Kidney (tissue), 14 donors: Measurements from ENCODE around the gene TMEM240. TPM values are rescaled to one million over a fixed set of nuclear protein-coding genes. Genes with fewer than 3 reads are reported as not detected.
"Not testable (repeated sequence)": the region's sequence is repeated elsewhere in the genome, so short reads cannot be mapped to it uniquely, and the experiment has no call there.

Source experiments
- DNase-seq, 5 donors: peaks; one replicate each; pipeline ENCODE4 v3.0.0-alpha.2; 2013 to 2020
- FAIRE-seq: peaks from 2 replicates; lab custom pipeline; 2012; peaks lifted over from hg19 to GRCh38; lab: Jason Lieb, UNC
- H3K27ac ChIP-seq, 2 donors: one replicate each; pipeline ENCODE4 v1.7.0; 2013; ENCODE audit warnings: low read depth in 2 of 2, low read length in 2 of 2, inconsistent platforms in 1 of 2
- H3K27me3 ChIP-seq: one replicate; pipeline ENCODE4 v1.7.1; 2013; ENCODE audit warnings: low read length, inconsistent platforms; ENCODE audit not compliant: control insufficient read depth, insufficient read depth
- H3K36me3 ChIP-seq, 3 donors: one replicate each; pipeline versions ENCODE4 v1.7.0 to v1.7.1; 2013; ENCODE audit warnings: low read length in 3 of 3, control low read depth in 1 of 3, inconsistent platforms in 1 of 3; ENCODE audit not compliant: insufficient read depth in 3 of 3, control insufficient read depth in 2 of 3
- H3K4me1 ChIP-seq, 3 donors: one replicate each; pipeline versions ENCODE4 v1.7.0 to v1.7.1; 2013; ENCODE audit warnings: low read length in 3 of 3, inconsistent platforms in 1 of 3, low read depth in 1 of 3; ENCODE audit not compliant: control insufficient read depth in 2 of 3, insufficient read depth in 2 of 3
- H3K4me3 ChIP-seq, 3 donors: one replicate each; pipeline versions ENCODE4 v1.7.0 to v1.8.1; 2013; ENCODE audit warnings: low read length in 3 of 3, control low read depth in 1 of 3, inconsistent platforms in 1 of 3
- H3K9ac ChIP-seq, 3 donors: one replicate each; pipeline versions ENCODE4 v1.7.0 to v1.7.1; 2013; ENCODE audit warnings: low read length in 3 of 3, control low read depth in 1 of 3, inconsistent platforms in 1 of 3
- H3K9me3 ChIP-seq, 3 donors: one replicate each; pipeline versions ENCODE4 v1.7.0 to v1.7.1; 2013; ENCODE audit warnings: low read length in 3 of 3, control low read depth in 1 of 3, inconsistent platforms in 1 of 3; ENCODE audit not compliant: control insufficient read depth in 2 of 3, insufficient read depth in 1 of 3
- intact Hi-C: fragments of 100-400 bp; cut with DNase I; formaldehyde crosslinking; loops from one replicate; pipeline ENCODE4 v1.11.1; 2022
- polyA plus RNA-seq: library from polyadenylated mRNA; stranded (reverse); fragments of 350-450 nt; fragmentation: Illumina TruSeq; extraction: RNeasy Lipid Tissue Mini Kit (QIAGEN cat#74804); gene quantifications from one replicate; pipeline ENCODE4 v1.2.3, GENCODE V29; 2014; ENCODE audit warnings: low read depth, low replicate concordance; ENCODE audit not compliant: insufficient read depth
- total RNA-seq: library from RNA; stranded (reverse); fragmentation: NEBNext Ultra II Directional; extraction: Animal tissue kit (Norgen Biotek cat#: 25700); gene quantifications from one replicate; pipeline ENCODE4 v1.2.1, GENCODE V29; 2021
- TF ChIP-seq, protein P1 (sequence below): IDR thresholded peaks from 3 replicates; pipeline ENCODE4 v1.5.1; 2012; ENCODE audit warnings: mild to moderate bottlenecking, moderate library complexity, borderline replicate concordance; ENCODE audit not compliant: insufficient read depth; ENCODE audit errors: extremely low read depth
- donor health status: control.
- donor health status: control.
- donor health status: control.
- donor health status: control.
- donor health status: control.
- donor health status: DM: yes; HTN: yes; CAD: no.
- donor health status: Normal renal cell carcinoma (clear cell type).

TMEM240 gene
- total and polyA plus RNA-seq, 2 donors from 2014 or later, result 1.7 to 1.9 TPM

- intact Hi-C loops, H3K9ac ChIP-seq, H3K4me3 ChIP-seq, H3K36me3 ChIP-seq, H3K27me3 ChIP-seq, H3K9me3 ChIP-seq, H3K27ac ChIP-seq, DNase-seq, FAIRE-seq, H3K4me1 ChIP-seq: not testable (repeated sequence)
Measured at GRCh38 chr1:1513675-1514074, 26.7 kb downstream of the TMEM240 start.

- H3K27ac ChIP-seq, H3K9me3 ChIP-seq, DNase-seq, intact Hi-C loops, FAIRE-seq, H3K27me3 ChIP-seq, H3K36me3 ChIP-seq, H3K9ac ChIP-seq, H3K4me1 ChIP-seq: not testable (repeated sequence)
- peak overlapping the region in 2 of 3 donors; percentile 26 to 37 for H3K4me3 ChIP-seq
Measured at GRCh38 chr1:1512425-1512824, 28.0 kb downstream of the TMEM240 start.

- peak; percentile 98 to 99 (median 99) for DNase-seq
- no peak for FAIRE-seq
- Histone ChIP-seq H3K4me3 (peak within 1 kb of the TSS; percentile 66 to 79 (median 78)), H3K27me3 (no peaks in the 10 kb centered on the region), H3K9ac (peak within 1 kb of the TSS; percentile 55 to 73 (median 69)), H3K4me1 (peaks cover 0 to 4% (median 3%) of the 10 kb centered on the region in 3 donors), H3K27ac (peak within 1 kb of the TSS; percentile 88), H3K9me3 (no peaks in the 10 kb centered on the region), H3K36me3 (peaks cover 0 to 2% (median 0%) of the 10 kb centered on the region in 3 donors)
- TF ChIP-seq, protein P1, sequence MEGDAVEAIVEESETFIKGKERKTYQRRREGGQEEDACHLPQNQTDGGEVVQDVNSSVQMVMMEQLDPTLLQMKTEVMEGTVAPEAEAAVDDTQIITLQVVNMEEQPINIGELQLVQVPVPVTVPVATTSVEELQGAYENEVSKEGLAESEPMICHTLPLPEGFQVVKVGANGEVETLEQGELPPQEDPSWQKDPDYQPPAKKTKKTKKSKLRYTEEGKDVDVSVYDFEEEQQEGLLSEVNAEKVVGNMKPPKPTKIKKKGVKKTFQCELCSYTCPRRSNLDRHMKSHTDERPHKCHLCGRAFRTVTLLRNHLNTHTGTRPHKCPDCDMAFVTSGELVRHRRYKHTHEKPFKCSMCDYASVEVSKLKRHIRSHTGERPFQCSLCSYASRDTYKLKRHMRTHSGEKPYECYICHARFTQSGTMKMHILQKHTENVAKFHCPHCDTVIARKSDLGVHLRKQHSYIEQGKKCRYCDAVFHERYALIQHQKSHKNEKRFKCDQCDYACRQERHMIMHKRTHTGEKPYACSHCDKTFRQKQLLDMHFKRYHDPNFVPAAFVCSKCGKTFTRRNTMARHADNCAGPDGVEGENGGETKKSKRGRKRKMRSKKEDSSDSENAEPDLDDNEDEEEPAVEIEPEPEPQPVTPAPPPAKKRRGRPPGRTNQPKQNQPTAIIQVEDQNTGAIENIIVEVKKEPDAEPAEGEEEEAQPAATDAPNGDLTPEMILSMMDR, result peak; percentile 8
- intact Hi-C loops, result no loop called here
Measured at GRCh38 chr1:1511533-1512285, 28.7 kb downstream of the TMEM240 start, which contains the start of gene ATAD3A. ATAD3A (plus strand) TSS chr1:1512162; CDS start chr1:1512269, 107 bp downstream.

GRCh38 chr1:1510912-1511532 lies 29.4 kb downstream of the TMEM240 start:
- Histone ChIP-seq H3K36me3 (peaks cover 0 to 2% (median 0%) of the 10 kb centered on the region in 3 donors), H3K27me3 (no peaks in the 10 kb centered on the region), H3K27ac (peak overlapping the region in 1 of 2 donors; percentile 88), H3K9ac (peak overlapping the region; percentile 55 to 73 (median 69)), H3K4me3 (peak overlapping the region; percentile 66 to 79 (median 78)), H3K4me1 (peaks cover 0 to 4% (median 3%) of the 10 kb centered on the region in 3 donors), H3K9me3 (no peaks in the 10 kb centered on the region)
- FAIRE-seq (no peak), DNase-seq (peak in 4 of 5 donors; percentile 33 to 70 (median 41))
- intact Hi-C loops, result no loop called here
- TF ChIP-seq, protein P1, result no peak

GRCh38 chr1:1509465-1509850 lies 31.0 kb downstream of the TMEM240 start:
- H3K27ac ChIP-seq, H3K36me3 ChIP-seq, H3K27me3 ChIP-seq, FAIRE-seq, H3K4me3 ChIP-seq, DNase-seq, H3K9me3 ChIP-seq, intact Hi-C loops, H3K9ac ChIP-seq: not testable (repeated sequence)
- H3K4me1 ChIP-seq, result peaks cover 3 to 10% (median 3%) of the 10 kb centered on the region in 3 donors

DNA sequence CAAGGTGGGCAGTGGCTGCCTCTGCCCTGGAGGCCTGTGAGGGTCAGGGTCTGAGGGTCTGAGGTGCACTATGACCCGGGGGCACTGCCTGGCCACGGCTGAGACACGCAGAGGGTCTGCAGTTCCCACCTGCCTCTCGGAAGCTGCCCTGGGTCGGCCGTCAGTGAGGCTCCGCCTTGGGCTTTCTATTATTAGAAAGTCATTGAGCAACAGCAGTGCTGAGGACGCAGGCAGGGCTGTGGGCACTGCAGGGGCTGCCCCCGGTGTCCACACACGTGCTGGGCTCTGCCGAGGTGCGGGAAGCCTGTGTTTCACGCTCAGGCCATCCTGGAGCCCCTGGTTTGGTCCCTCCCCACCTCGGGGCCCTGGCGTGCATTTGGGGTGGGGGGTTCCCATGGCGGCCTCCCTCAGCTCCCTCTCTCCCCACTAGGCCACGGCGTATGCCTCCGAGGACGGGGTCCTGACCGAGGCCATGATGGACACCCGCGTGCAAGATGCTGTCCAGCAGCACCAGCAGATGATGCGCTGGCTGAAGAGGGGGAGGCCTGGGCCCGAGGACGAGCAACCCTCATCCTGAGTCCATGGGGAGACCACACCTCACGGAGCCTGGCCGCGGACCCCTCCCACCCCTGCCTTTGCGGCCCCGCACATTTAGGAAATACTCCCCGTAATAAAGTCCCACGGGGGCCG lies 31.5 kb downstream of the TMEM240 start:
- FAIRE-seq, H3K27me3 ChIP-seq, H3K27ac ChIP-seq, intact Hi-C loops, H3K4me3 ChIP-seq, H3K9me3 ChIP-seq, DNase-seq, H3K36me3 ChIP-seq, H3K9ac ChIP-seq: not testable (repeated sequence)
- peaks cover 3 to 10% (median 3%) of the 10 kb centered on the region in 3 donors for H3K4me1 ChIP-seq
